Liver (tissue), 9 donors: Measurements from ENCODE around the gene STK39. TPM values are rescaled to one million over a fixed set of nuclear protein-coding genes. Genes with fewer than 3 reads are reported as not detected.

ENCODE experiments used
- DNase-seq: peaks from one replicate; pipeline ENCODE4 v3.0.0-alpha.2; 2017; ENCODE audit warnings: low spot score
- H3K27ac ChIP-seq, 2 donors: one replicate each; pipeline ENCODE4 v1.7.0; 2013; ENCODE audit warnings: inconsistent platforms in 2 of 2, low read length in 2 of 2, control low read depth in 1 of 2, low read depth in 1 of 2, mild to moderate bottlenecking in 1 of 2
- H3K27me3 ChIP-seq, 4 donors: one replicate each; pipeline versions ENCODE4 v1.6.1 to v1.7.0; 2013; ENCODE audit warnings: low read length in 3 of 4, inconsistent platforms in 1 of 4, mild to moderate bottlenecking in 1 of 4, moderate library complexity in 1 of 4; ENCODE audit not compliant: control insufficient read depth in 4 of 4, insufficient read depth in 4 of 4
- H3K36me3 ChIP-seq, 4 donors: one replicate each; pipeline versions ENCODE4 v1.6.1 to v1.7.0; 2013; ENCODE audit warnings: low read length in 3 of 4, mild to moderate bottlenecking in 3 of 4, low read depth in 1 of 4, moderate library complexity in 1 of 4; ENCODE audit not compliant: control insufficient read depth in 4 of 4, insufficient read depth in 3 of 4
- H3K4me1 ChIP-seq, 4 donors: one replicate each; pipeline versions ENCODE4 v1.6.1 to v1.7.0; 2013; ENCODE audit warnings: low read length in 3 of 4, mild to moderate bottlenecking in 3 of 4, moderate library complexity in 1 of 4; ENCODE audit not compliant: control insufficient read depth in 4 of 4, insufficient read depth in 4 of 4
- H3K4me3 ChIP-seq, 3 donors: one replicate each; pipeline versions ENCODE4 v1.6.1 to v1.7.0; 2013; ENCODE audit warnings: low read length in 3 of 3, control low read depth in 1 of 3, low read depth in 1 of 3, mild to moderate bottlenecking in 1 of 3
- H3K9ac ChIP-seq, 2 donors: one replicate each; pipeline ENCODE4 v1.7.0; 2013; ENCODE audit warnings: low read length in 2 of 2, mild to moderate bottlenecking in 2 of 2, moderate library complexity in 2 of 2, control low read depth in 1 of 2, low read depth in 1 of 2
- H3K9me3 ChIP-seq, 4 donors: one replicate each; pipeline versions ENCODE4 v1.6.1 to v1.7.0; 2013; ENCODE audit warnings: low read length in 3 of 4; ENCODE audit not compliant: control insufficient read depth in 4 of 4
- ATF3 ChIP-seq: IDR thresholded peaks from 2 replicates; pipeline ENCODE4 v1.6.1; 2016; ENCODE audit warnings: antibody characterized with exemption
- CTCF ChIP-seq: fragments of 150-350 bp; IDR thresholded peaks from 2 replicates; pipeline ENCODE4 v1.5.1; 2017; ENCODE audit warnings: improper control_type of control experiment, low read depth, low read length; ENCODE audit not compliant: missing input control
- EGR1 ChIP-seq, 2 donors: IDR thresholded peaks; 2 replicates each; pipeline ENCODE4 v1.6.1; 2016 to 2018; ENCODE audit warnings: antibody characterized with exemption in 2 of 2, low read depth in 2 of 2
- FOXA1 ChIP-seq: IDR thresholded peaks from 2 replicates; pipeline ENCODE4 v1.6.1; 2016; ENCODE audit warnings: antibody characterized with exemption
- FOXA2 ChIP-seq: IDR thresholded peaks from 2 replicates; pipeline ENCODE4 v1.6.1; 2016; ENCODE audit warnings: antibody characterized with exemption
- GABPA ChIP-seq, 2 donors: IDR thresholded peaks in 1 of 2; conservative IDR thresholded peaks in 1 of 2; 2 replicates each; pipeline ENCODE4 v1.6.1; 2016; ENCODE audit warnings: antibody characterized with exemption in 2 of 2, mild to moderate bottlenecking in 1 of 2, moderate library complexity in 1 of 2
- HNF4A ChIP-seq, 2 donors: conservative IDR thresholded peaks; 2 replicates each; pipeline ENCODE4 v1.6.1; 2016; ENCODE audit warnings: antibody characterized with exemption in 2 of 2, mild to moderate bottlenecking in 2 of 2
- HNF4G ChIP-seq: IDR thresholded peaks from 2 replicates; pipeline ENCODE4 v1.6.1; 2016; ENCODE audit warnings: antibody characterized with exemption
- JUND ChIP-seq, 2 donors: IDR thresholded peaks; 2 replicates each; pipeline ENCODE4 v1.6.1; 2016; ENCODE audit warnings: antibody characterized with exemption in 2 of 2
- MAX ChIP-seq: IDR thresholded peaks from 2 replicates; pipeline ENCODE4 v1.6.1; 2016; ENCODE audit warnings: antibody characterized with exemption
- NR2F2 ChIP-seq: IDR thresholded peaks from 2 replicates; pipeline ENCODE4 v1.6.1; 2016; ENCODE audit warnings: antibody characterized with exemption
- RAD21 ChIP-seq, 2 donors: IDR thresholded peaks; 2 replicates each; pipeline ENCODE4 v1.6.1; 2016; ENCODE audit warnings: antibody characterized with exemption in 2 of 2, mild to moderate bottlenecking in 2 of 2
- REST ChIP-seq: IDR thresholded peaks from 2 replicates; pipeline ENCODE4 v1.6.1; 2016; ENCODE audit warnings: antibody characterized with exemption, mild to moderate bottlenecking
- RXRA ChIP-seq, 2 donors: IDR thresholded peaks; 2 replicates each; pipeline ENCODE4 v1.6.1; 2017 to 2018; ENCODE audit warnings: antibody characterized with exemption in 2 of 2, mild to moderate bottlenecking in 1 of 2
- SP1 ChIP-seq: IDR thresholded peaks from 2 replicates; pipeline ENCODE4 v1.6.1; 2018; ENCODE audit warnings: antibody characterized with exemption, mild to moderate bottlenecking
- TAF1 ChIP-seq: conservative IDR thresholded peaks from 2 replicates; pipeline ENCODE4 v1.6.1; 2016; ENCODE audit warnings: antibody characterized with exemption, mild to moderate bottlenecking
- YY1 ChIP-seq: IDR thresholded peaks from 2 replicates; pipeline ENCODE4 v1.6.1; 2016; ENCODE audit warnings: antibody characterized with exemption, mild to moderate bottlenecking
- ZBTB33 ChIP-seq: IDR thresholded peaks from 2 replicates; pipeline ENCODE4 v1.6.1; 2016; ENCODE audit warnings: antibody characterized with exemption
- WGBS: extraction: QIAGEN DNeasy Blood & Tissue Kit; methylation state at CpG from one replicate; pipeline ENCODE4 v1.1.7; 2013; 5-methylcytosine and 5-hydroxymethylcytosine counted together
- polyA plus RNA-seq, 2 donors: library from polyadenylated mRNA; stranded (reverse) in 1 of 2; unstranded in 1 of 2; fragments of 200-250 nt in 1 of 2; fragments of >200 nt in 1 of 2; fragmentation: Nextera tagmentation in 1 of 2; extraction: Ambion mirVana in 1 of 2; gene quantifications; one replicate each; pipeline versions ENCODE4 v1.2.1 to v1.2.3, GENCODE V29; 2013 to 2015
- total RNA-seq, 2 donors: library from RNA; depleted of rRNA; stranded (reverse); fragments of >200 nt; gene quantifications; one replicate each; pipeline ENCODE4 v1.2.3, GENCODE V29; 2014
- donor health status: healthy.
- donor health status: healthy.
- donor health status: healthy.
- donor health status: healthy.
- donor health status: healthy.

The STK39 gene
- total and polyA plus RNA-seq, 4 donors: 0.29 to 1.8 (median 0.73) TPM

GRCh38 chr2:168053676-168054075 lies 193.7 kb downstream of the STK39 start:
- WGBS: 83% methylated on average over 3 of the region's 3 CpGs
- H3K9me3 ChIP-seq: no peaks in the 10 kb centered on the region

More at GRCh38 chr2:168053676-168054075, 193.7 kb downstream of the STK39 start:
- no peak for DNase-seq
- Histone ChIP-seq H3K4me1 (no peaks in the 10 kb centered on the region), H3K27ac (no peak overlapping the region), H3K9ac (no peak overlapping the region), H3K27me3 (no peaks in the 10 kb centered on the region), H3K4me3 (no peak overlapping the region), H3K36me3 (no peaks in the 10 kb centered on the region)
- TF ChIP-seq MAX (no peak), RAD21 (IDR thresholded peaks at IDR 0.05) (no peak), FOXA2 (no peak), SP1 (no peak), HNF4A (conservative IDR thresholded peaks at IDR 0.05) (no peak), GABPA (IDR thresholded peaks at IDR 0.05 in 1 of 2, conservative IDR thresholded peaks at IDR 0.05 in 1 of 2) (no peak), CTCF (no peak), NR2F2 (no peak), RXRA (IDR thresholded peaks at IDR 0.05) (no peak), TAF1 (no peak), FOXA1 (no peak), YY1 (no peak), ZBTB33 (no peak), HNF4G (no peak), ATF3 (no peak), JUND (IDR thresholded peaks at IDR 0.05) (no peak), EGR1 (IDR thresholded peaks at IDR 0.05; ENCODE audit: low read depth in 2 of 2) (no peak), REST (no peak)
